Skeletal muscle satellite cell (primary cell): ENCODE measurements around the gene MYOZ3.

Source experiments
- H3K27me3 ChIP-seq: 2 replicates; pipeline ENCODE4 v1.7.0; 2013; ENCODE audit warnings: low read length; ENCODE audit not compliant: control insufficient read depth, insufficient read depth
- H3K36me3 ChIP-seq: 2 replicates; pipeline ENCODE4 v1.7.0; 2013; ENCODE audit warnings: mild to moderate bottlenecking, control low read depth, low read length; ENCODE audit not compliant: insufficient read depth
- H3K4me1 ChIP-seq: 2 replicates; pipeline ENCODE4 v1.7.0; 2013; ENCODE audit warnings: low read length; ENCODE audit not compliant: control insufficient read depth, insufficient read depth
- H3K4me2 ChIP-seq: 2 replicates; pipeline ENCODE4 v1.7.0; 2013; ENCODE audit warnings: mild to moderate bottlenecking, low read length
- H3K4me3 ChIP-seq: 2 replicates; pipeline ENCODE4 v1.7.0; 2013; ENCODE audit warnings: low read length
- H3K9ac ChIP-seq: 2 replicates; pipeline ENCODE4 v1.7.0; 2013; ENCODE audit warnings: mild to moderate bottlenecking, low read depth, low read length, moderate library complexity
- H3K9me3 ChIP-seq: replicated peaks from 2 replicates; pipeline ENCODE4 v1.7.0; 2013; ENCODE audit warnings: mild to moderate bottlenecking, control low read depth, low read length

MYOZ3 gene

DNA sequence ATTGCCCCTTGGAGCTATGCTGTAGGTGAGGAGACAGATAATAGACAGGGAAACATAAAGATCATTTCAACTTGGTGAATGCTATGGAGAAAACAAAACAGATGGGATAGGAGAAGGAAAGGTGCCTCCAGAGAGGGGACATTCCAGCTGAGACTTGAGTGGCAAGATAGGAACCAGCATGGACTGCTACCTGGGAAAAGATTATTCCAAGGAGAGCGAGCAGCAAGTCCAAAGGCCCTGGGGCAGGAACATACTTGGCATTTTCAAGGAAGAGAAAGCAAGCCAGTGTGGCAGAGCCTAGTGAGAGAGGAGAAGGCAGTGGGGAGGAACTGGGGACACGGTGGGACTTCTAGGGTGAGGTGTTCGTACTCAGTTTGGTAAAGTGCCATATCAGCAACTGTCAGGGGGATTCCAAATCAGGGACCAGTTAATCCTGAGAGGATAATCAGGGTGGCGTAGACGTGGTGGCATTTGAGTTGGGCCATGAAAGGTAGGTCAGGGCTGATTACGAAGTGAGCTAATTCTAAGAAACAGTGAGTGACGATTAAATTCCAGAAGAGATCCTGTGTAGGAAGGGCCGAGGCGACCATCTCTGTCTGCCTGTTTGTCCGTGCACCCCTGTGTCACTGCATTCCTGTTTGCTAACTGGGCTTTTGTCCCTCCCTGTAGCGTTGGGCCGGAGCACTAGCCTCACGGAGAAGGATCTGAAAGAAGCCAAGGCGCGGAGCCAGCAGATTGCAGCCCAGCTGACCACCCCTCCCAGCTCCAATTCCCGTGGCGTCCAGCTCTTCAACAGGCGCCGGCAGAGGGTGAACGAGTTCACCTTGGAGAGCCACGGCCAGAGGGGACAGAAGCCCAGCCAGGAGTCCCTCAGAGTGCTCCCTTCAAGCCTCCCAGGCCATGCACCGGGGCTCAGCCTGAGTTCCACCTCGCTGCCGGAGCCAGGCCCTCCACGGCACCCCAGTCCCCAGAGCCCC is 13.5 kb upstream of the MYOZ3 start:
- Histone ChIP-seq H3K36me3 (peaks cover 28% of the 10 kb centered on the region), H3K27me3 (no peaks in the 10 kb centered on the region), H3K4me2 (no peak overlapping the region), H3K4me1 (peaks cover 26% of the 10 kb centered on the region), H3K4me3 (no peak overlapping the region), H3K9me3 (no peaks in the 10 kb centered on the region), H3K9ac (no peak overlapping the region)

DNA sequence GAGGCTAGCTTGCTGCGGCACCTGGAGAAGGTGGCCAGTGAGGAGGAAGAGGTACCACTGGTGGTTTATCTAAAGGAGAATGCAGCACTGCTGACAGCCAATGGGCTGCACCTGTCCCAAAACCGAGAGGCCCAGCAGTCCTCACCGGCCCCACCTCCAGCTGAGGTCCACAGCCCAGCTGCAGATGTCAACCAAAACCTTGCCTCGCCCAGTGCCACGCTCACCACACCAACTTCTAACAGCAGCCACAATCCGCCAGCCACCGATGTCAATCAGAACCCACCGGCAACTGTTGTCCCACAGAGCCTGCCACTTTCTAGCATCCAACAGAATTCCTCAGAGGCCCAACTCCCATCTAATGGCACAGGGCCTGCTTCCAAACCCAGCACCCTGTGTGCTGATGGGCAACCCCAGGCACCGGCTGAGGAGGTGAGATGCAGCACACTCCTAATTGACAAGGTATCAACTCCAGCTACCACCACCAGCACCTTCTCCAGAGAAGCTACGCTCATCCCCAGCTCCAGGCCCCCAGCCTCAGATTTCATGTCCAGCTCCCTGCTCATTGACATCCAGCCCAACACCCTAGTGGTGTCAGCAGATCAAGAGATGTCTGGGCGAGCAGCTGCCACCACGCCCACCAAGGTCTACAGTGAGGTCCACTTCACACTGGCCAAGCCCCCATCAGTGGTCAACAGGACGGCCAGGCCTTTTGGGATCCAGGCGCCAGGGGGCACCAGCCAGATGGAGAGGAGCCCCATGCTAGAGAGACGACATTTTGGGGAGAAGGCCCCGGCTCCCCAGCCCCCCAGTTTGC is 12.6 kb upstream of the MYOZ3 start:
- no peak overlapping the region for H3K9ac ChIP-seq
- peaks cover 24% of the 10 kb centered on the region for H3K4me1 ChIP-seq
- peaks cover 32% of the 10 kb centered on the region for H3K36me3 ChIP-seq
- no peaks in the 10 kb centered on the region for H3K27me3 ChIP-seq
- no peak overlapping the region for H3K4me2 ChIP-seq
- no peaks in the 10 kb centered on the region for H3K9me3 ChIP-seq
- H3K4me3 ChIP-seq: no peak overlapping the region

DNA sequence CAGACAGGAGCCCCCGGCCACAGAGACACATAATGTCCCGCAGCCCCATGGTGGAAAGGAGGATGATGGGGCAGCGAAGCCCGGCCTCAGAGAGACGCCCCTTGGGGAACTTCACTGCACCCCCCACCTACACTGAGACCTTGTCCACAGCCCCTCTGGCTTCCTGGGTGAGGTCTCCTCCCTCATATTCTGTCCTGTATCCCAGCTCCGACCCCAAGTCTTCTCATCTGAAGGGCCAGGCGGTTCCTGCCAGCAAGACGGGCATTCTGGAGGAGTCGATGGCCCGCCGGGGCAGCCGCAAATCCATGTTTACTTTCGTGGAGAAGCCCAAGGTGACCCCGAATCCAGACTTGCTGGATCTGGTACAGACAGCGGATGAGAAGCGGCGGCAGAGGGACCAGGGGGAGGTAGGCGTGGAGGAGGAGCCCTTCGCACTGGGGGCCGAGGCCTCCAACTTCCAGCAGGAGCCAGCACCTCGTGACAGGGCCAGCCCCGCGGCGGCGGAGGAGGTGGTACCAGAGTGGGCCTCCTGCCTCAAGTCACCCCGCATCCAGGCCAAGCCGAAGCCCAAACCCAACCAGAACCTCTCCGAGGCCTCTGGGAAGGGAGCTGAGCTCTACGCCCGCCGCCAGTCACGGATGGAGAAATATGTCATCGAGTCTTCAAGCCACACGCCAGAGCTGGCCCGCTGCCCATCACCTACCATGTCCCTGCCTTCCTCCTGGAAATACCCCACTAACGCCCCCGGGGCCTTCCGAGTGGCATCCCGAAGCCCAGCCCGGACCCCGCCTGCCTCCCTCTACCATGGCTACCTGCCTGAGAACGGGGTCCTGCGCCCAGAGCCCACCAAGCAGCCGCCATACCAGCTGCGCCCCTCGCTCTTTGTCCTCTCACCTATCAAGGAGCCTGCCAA is 11.7 kb upstream of the MYOZ3 start:
- H3K4me1 ChIP-seq: peaks cover 20% of the 10 kb centered on the region
- H3K27me3 ChIP-seq: no peaks in the 10 kb centered on the region
- H3K9ac ChIP-seq: no peak overlapping the region
- no peak overlapping the region for H3K4me2 ChIP-seq
- H3K4me3 ChIP-seq: no peak overlapping the region
- no peaks in the 10 kb centered on the region for H3K9me3 ChIP-seq
- H3K36me3 ChIP-seq: peaks cover 32% of the 10 kb centered on the region

DNA sequence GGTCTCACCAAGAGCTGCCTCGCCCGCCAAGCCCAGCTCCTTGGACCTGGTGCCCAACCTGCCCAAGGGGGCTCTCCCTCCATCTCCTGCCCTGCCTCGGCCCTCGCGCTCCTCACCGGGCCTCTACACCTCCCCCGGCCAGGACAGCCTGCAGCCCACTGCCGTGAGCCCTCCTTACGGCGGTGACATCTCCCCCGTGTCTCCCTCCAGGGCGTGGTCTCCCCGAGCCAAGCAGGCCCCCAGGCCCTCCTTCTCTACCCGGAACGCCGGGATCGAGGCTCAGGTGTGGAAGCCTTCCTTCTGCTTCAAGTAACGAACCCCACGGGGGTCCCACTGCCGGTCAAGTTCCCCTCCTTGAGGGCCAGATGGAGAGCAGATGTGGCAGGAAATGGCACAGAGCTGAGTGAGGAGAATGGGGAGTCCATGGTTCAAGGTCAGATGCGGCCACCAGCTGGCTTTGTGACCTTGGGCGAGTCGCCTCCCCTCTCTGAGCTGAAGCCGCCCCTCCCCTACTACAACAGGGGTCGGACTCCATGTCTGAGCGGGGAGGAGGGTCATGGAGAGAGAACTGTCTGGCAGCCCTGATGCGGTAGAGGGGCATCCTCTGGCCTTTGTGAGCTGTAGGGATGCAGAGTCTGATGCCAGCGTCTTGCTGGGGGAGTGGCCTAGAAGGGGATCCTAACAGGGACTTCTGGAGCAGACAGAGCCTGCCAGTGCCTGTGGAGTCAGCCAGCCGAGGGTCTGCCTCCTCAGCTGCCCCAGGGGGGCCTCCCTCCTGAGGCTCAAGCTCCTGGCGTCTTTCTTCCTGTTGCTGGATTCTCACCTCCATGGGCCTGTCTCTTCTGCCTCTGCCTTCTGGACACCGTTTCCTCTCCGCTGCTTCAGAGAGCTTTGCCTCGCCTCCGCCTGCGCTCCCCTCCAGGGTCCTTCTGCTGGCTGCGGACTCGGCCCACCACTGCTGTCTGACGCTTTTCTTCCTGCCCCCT is 10.7 kb upstream of the MYOZ3 start:
- H3K27me3 ChIP-seq: no peaks in the 10 kb centered on the region
- H3K4me3 ChIP-seq: no peak overlapping the region
- H3K36me3 ChIP-seq: peaks cover 32% of the 10 kb centered on the region
- no peaks in the 10 kb centered on the region for H3K9me3 ChIP-seq
- peaks cover 10% of the 10 kb centered on the region for H3K4me1 ChIP-seq
- no peak overlapping the region for H3K9ac ChIP-seq
- H3K4me2 ChIP-seq: no peak overlapping the region

DNA sequence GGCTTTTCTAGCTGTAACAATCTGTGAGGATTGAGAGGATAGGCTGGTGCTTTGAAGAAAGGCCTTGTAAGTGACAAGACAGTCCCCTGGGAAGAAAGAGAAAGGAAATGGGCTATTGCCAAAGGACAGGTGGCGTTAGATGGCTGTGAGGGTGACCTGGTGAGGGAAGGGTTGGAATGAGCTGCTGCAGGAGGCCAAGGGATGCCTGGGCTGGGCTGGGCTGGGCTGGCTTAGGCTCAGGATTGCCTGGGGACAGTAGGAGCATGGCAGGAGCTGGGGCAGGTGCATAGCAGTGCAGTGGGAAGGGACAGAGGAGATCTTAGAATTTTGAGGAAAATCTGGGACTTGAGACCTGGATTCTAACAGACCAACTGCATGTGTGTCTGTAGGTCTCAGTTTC is 9.7 kb upstream of the MYOZ3 start:
- peaks cover 10% of the 10 kb centered on the region for H3K4me1 ChIP-seq
- H3K9me3 ChIP-seq: no peaks in the 10 kb centered on the region
- no peaks in the 10 kb centered on the region for H3K27me3 ChIP-seq
- no peak overlapping the region for H3K4me3 ChIP-seq
- peaks cover 32% of the 10 kb centered on the region for H3K36me3 ChIP-seq
- H3K4me2 ChIP-seq: no peak overlapping the region
- no peak overlapping the region for H3K9ac ChIP-seq

DNA sequence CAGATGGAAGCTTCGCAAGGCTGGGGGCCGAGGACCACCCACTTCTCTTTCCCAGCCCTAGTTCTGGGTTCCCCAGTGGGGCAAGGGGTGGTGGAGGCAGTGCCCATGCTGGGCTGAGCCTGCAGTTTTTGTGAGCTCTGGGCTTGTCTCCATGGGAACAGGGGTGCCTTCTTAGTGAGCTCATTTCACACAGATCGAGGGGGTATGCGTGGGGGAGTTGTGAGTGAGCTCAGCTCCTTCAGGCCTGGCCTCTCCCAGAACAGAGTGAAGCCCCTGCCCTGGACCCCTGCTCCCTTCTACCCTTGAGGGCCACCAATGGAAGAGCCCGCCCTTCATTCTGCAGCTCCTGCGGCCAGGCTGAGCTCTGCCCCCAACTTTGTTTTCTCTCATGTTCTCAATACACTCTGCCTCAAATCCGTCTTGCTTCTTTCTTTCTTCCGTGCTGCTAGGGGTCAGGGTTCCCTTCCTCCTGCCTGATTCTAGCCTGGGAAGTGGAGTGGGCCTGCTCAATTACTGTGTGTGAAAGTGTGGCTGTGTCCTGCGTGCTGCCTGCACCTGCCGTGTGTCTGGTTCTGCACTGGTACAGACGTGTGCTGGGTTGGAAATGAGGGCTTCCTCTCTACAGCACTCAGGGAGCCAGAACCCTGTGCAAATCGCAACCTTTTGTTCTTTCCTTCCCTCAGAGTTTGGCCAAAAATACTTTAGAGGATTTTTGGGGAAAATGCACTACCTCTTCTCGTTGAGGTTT is 9.0 kb upstream of the MYOZ3 start:
- Histone ChIP-seq H3K4me1 (peaks cover 10% of the 10 kb centered on the region), H3K4me2 (no peak overlapping the region), H3K27me3 (no peaks in the 10 kb centered on the region), H3K36me3 (peaks cover 32% of the 10 kb centered on the region), H3K4me3 (no peak overlapping the region), H3K9me3 (no peaks in the 10 kb centered on the region), H3K9ac (no peak overlapping the region)

DNA sequence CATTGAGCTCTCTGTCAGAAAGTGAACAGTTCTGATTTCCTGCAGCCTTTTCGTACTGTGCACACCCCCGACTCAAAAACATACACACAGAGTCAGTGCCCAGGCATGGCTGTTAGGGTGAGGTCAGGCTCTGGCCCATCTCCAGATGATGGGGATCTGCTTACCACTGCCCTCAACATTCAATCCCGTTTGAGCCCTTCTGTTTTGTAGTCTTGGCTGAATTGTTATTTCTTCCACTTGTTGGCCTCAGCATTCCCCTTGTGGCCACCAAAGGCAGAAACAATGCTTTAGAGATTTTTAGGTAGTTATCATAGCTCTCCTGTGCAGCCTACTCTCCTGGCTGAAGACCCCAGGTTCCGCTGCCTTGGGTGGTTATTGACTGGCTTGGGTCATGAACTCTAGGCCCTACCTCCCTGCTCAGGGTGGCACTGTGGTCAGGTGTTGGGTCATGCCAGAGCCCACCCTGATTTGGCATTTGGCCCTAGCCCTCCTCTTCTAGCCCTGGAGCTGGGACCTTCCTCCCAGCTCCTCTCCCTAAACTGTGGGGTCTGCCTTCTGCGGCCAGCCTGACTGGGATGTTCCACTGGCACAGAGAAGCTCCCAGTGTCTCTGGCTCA is 7.8 kb upstream of the MYOZ3 start:
- peaks cover 10% of the 10 kb centered on the region for H3K4me1 ChIP-seq
- H3K27me3 ChIP-seq: no peaks in the 10 kb centered on the region
- H3K36me3 ChIP-seq: peaks cover 30% of the 10 kb centered on the region
- no peak overlapping the region for H3K4me3 ChIP-seq
- H3K9me3 ChIP-seq: no peaks in the 10 kb centered on the region
- no peak overlapping the region for H3K9ac ChIP-seq
- H3K4me2 ChIP-seq: no peak overlapping the region

DNA sequence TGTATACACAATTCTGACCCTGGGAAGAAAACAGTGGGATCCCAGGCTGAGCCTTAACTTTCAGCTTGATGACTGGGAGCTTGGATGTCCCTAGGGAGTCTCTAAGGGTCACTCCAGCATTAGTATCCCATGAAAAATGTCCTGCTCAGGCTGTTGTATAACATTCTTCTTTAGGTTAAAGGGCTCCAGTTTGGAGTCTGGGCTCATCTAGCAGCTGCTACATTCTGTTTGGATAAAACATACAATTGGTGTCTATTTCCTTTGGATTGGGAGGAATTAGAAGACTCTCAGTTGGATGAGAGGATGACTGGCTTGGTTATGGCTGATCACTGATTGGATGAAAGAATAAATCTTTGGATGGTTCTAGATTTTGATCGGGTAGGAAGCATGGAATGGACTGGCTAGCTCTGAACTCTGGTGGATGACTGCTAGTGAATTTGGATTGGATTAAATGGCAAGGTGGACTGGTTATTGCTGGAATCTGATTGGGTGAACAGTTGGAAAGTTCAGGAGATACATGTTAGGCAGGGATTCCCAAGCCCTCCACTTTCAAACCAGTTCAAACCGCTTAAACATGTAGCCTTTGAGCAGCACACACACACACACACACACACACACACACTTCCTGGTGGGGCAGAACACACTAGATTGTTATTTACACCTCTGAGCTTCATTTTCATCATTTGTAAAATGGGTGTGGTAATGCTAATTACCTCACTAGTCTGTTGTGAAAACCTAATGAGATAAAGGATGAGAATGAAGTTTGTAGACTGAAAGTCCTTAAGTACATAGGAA is 7.1 kb upstream of the MYOZ3 start:
- Histone ChIP-seq H3K27me3 (no peaks in the 10 kb centered on the region), H3K36me3 (peaks cover 23% of the 10 kb centered on the region), H3K9ac (no peak overlapping the region), H3K4me3 (no peak overlapping the region), H3K4me2 (no peak overlapping the region), H3K4me1 (peaks cover 10% of the 10 kb centered on the region), H3K9me3 (no peaks in the 10 kb centered on the region)

DNA sequence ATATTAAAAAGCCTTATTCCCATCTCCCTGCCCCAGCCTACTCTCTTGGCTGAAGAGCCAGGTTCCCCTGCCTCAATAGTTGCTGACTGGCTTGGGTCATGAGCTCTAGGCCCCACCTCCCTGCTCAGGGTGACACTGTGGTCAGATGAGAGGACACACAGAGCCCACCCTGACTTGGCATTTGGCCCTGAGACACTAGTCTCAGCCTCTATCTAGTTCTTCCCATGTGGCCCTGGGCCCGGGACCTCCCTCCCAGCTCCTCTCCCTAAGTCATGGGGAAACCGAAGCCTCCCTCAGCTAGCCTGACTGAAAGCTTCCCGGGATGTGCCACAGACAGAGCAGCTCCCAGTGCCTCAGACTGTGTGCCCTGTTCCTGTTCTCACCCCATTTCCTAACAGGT is 5.8 kb upstream of the MYOZ3 start:
- Histone ChIP-seq H3K4me3 (no peak overlapping the region), H3K36me3 (peaks cover 17% of the 10 kb centered on the region), H3K4me1 (peaks cover 10% of the 10 kb centered on the region), H3K27me3 (no peaks in the 10 kb centered on the region), H3K4me2 (no peak overlapping the region), H3K9me3 (no peaks in the 10 kb centered on the region), H3K9ac (no peak overlapping the region)
